Left ventricle myocardium inferior (tissue), 1 donor: ENCODE data around the gene DDR1. TPM values are rescaled to one million over a fixed set of nuclear protein-coding genes. Genes with fewer than 3 reads are reported as not detected.
"Not testable (repeated sequence)": the region's sequence is repeated elsewhere in the genome, so short reads cannot be mapped to it uniquely, and the experiment has no call there.

Experiments used
- DNase-seq: peaks from one replicate; pipeline ENCODE4 v3.0.0-alpha.2; 2020
- H3K27ac ChIP-seq: fragments of 200-600 bp; replicated peaks from 2 replicates; pipeline ENCODE4 v1.8.0; 2021
- H3K27me3 ChIP-seq: fragments of 200-600 bp; 2 replicates; pipeline ENCODE4 v1.8.0; 2021; ENCODE audit warnings: low read depth
- H3K36me3 ChIP-seq: fragments of 200-600 bp; 2 replicates; pipeline ENCODE4 v1.8.0; 2021
- H3K4me1 ChIP-seq: fragments of 200-600 bp; 2 replicates; pipeline ENCODE4 v1.8.0; 2021
- H3K4me3 ChIP-seq: fragments of 200-600 bp; 2 replicates; pipeline ENCODE4 v1.8.0; 2021; ENCODE audit warnings: mild to moderate bottlenecking, moderate library complexity
- H3K9me3 ChIP-seq: fragments of 200-600 bp; replicated peaks from 2 replicates; pipeline ENCODE4 v1.8.0; 2021
- intact Hi-C: fragments of 100-400 bp; cut with micrococcal nuclease; formaldehyde crosslinking; loops from one replicate; pipeline ENCODE4 v1.11.0; 2022
- total RNA-seq: library from RNA; stranded (reverse); fragmentation: NEBNext Ultra II Directional; extraction: Animal tissue kit (Norgen Biotek cat#: 25700); gene quantifications from one replicate; pipeline ENCODE4 v1.2.1, GENCODE V29; 2021
- TF ChIP-seq, protein P1 (sequence below): fragments of 200-600 bp; IDR thresholded peaks from 2 replicates; pipeline ENCODE4 v1.8.0; 2021; ENCODE audit warnings: antibody characterized with exemption, mild to moderate bottlenecking, borderline replicate concordance
- donor health status: DM: no; HTN: yes; CAD: no; lungs with severe emphysema.

DDR1 gene
- total RNA-seq, 1 donor from 2014 or later, result 28.2 TPM

DNA sequence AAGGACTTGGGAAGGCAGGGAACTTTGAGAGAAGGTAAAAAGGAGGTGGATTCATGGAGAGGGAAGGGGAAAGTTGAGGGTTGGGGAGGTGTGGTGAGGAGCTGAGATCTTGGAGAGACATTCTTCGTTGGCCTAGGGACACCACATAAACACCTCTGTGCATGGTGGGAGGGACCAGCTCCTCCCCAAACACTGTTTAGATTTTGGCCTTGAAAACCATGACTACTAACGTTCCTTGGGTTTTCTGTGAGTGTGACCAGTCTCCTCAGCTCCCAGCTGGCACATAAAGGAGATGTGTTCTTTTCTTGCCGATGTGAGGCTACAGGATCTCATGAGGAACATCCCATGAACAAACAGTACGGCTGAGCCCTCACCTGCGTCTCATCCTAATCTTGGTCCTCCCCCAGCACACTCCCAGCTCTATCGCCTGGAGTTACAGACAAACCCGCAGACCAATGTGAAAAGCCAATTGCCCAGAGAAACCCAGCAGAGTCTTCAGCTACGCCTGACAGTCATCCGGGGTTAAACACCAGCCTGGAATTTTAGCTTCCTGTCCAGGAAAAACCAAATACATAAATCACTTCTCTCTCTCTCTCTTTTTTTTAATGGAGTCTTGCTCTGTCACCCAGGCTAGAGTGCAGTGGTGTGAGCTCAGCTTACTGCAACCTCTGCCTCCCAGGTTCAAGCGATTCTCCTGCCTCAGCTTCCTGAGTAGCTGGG is 22.0 kb upstream of the DDR1 start:
- Histone ChIP-seq H3K4me3 (no peak overlapping the region), H3K9me3 (no peaks in the 10 kb centered on the region), H3K27me3 (peaks cover 4% of the 10 kb centered on the region), H3K27ac (no peak overlapping the region), H3K36me3 (no peaks in the 10 kb centered on the region), H3K4me1 (no peaks in the 10 kb centered on the region)
- TF ChIP-seq, protein P1, sequence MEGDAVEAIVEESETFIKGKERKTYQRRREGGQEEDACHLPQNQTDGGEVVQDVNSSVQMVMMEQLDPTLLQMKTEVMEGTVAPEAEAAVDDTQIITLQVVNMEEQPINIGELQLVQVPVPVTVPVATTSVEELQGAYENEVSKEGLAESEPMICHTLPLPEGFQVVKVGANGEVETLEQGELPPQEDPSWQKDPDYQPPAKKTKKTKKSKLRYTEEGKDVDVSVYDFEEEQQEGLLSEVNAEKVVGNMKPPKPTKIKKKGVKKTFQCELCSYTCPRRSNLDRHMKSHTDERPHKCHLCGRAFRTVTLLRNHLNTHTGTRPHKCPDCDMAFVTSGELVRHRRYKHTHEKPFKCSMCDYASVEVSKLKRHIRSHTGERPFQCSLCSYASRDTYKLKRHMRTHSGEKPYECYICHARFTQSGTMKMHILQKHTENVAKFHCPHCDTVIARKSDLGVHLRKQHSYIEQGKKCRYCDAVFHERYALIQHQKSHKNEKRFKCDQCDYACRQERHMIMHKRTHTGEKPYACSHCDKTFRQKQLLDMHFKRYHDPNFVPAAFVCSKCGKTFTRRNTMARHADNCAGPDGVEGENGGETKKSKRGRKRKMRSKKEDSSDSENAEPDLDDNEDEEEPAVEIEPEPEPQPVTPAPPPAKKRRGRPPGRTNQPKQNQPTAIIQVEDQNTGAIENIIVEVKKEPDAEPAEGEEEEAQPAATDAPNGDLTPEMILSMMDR, result no peak
- no peak for DNase-seq
- intact Hi-C loops, result no loop called here

DNA sequence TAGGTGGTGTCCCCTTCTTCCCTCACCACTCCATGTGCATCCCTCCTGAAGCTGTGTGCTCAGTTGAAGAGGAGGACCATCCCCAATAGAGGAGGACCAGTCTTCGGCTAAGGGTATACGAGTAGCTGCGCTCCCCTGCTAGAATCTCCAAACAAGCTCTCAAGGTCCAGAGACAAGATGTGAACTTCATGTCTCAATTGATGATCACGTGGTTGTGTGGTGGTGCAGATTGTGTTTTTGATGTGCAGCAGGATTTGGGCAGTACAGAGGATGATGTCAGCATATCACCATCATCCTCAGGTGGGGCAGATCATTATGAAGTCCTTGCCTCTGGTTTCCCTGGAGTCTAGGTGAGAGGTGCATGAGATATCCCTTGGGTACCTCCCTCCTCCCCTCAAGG is 20.0 kb upstream of the DDR1 start:
- TF ChIP-seq, protein P1, result no peak
- Histone ChIP-seq H3K9me3 (peaks cover 18% of the 10 kb centered on the region), H3K4me3 (no peak overlapping the region), H3K27ac (no peak overlapping the region), H3K4me1 (no peaks in the 10 kb centered on the region), H3K36me3 (no peaks in the 10 kb centered on the region), H3K27me3 (peaks cover 4% of the 10 kb centered on the region)
- no peak for DNase-seq
- intact Hi-C loops, result no loop called here

DNA sequence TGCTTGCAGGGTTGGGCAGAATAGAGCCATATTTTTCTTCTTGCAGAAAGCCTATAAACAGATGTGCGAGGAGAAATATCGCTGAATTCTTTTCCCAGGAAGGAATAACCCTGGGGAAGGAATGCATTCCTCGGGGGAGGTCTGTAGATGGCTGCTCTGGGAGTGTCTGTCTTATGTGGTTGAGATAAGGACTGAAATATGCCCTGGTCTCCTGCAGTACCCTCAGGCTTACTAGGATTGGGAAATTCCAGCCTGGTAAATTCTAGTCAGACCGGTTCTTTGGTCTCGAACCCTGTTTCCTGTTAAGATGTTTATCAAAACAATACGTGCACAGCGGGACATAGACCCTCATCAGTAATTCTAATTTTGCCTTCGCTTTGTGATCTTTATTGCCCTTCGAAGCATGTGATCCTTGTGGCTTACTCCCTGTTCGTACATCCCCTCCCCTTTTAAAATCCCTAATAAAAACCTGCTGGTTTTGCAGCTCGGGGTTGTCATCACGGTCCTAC is 15.0 kb upstream of the DDR1 start:
- intact Hi-C loops, H3K4me1 ChIP-seq, DNase-seq, H3K4me3 ChIP-seq, H3K27ac ChIP-seq, H3K27me3 ChIP-seq, H3K36me3 ChIP-seq: not testable (repeated sequence)
- peaks cover 46% of the 10 kb centered on the region for H3K9me3 ChIP-seq

DNA sequence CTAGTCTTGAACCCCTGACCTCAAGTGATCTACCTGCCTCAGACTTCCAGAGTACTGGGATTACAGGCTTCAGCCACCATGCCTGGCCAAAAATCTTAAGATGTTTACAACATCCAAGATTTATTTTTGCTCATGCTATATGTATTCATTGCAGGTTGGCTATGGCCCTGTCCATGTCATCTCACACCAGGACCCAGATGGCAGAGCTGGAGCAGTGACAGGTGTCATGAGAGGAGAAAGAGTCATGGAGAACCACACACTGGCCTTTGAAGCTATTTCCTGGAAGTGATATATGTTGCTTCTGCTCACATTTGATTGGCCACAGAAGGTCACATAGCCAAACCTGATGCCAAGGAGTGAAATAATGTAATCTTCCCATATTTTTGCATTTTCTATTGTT is 13.8 kb upstream of the DDR1 start:
- Histone ChIP-seq H3K27ac (no peak overlapping the region), H3K4me3 (no peak overlapping the region), H3K27me3 (no peaks in the 10 kb centered on the region), H3K36me3 (no peaks in the 10 kb centered on the region), H3K9me3 (peaks cover 46% of the 10 kb centered on the region), H3K4me1 (no peaks in the 10 kb centered on the region)
- TF ChIP-seq, protein P1, result no peak
- DNase-seq, result no peak
- intact Hi-C loops, result no loop called here

DNA sequence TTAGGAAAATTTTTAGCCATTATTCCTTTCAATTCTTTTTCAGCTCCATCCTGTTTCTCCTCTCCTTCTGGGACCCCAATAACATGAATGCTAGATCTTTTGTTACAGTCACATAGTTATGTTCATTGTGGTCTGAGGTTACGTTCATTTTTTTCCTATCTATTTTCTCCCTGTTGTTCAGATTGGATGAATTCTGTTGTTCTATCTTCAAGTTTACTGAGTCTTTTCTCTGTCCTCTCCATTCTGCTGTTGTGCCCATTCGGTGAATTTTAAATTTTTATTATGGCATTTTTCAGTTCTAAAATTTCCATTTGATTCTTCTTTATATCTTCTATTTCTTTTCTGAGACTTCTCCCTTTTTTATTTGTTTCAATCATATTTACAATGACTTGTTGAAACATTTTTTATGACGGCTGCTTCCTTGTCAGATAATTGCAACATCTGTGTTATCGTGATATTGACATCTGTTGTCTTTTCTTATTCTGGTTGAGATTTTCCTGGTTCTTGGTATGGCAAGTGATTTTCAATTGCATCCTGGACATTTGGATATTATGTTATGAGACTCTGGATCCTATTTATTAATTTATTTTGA is 12.6 kb upstream of the DDR1 start:
- no peak for DNase-seq
- H3K27me3 ChIP-seq, result no peaks in the 10 kb centered on the region
- peaks cover 46% of the 10 kb centered on the region for H3K9me3 ChIP-seq
- H3K36me3 ChIP-seq, result no peaks in the 10 kb centered on the region
- H3K4me3 ChIP-seq, result no peak overlapping the region
- intact Hi-C loops, result no loop called here
- no peak overlapping the region for H3K27ac ChIP-seq
- TF ChIP-seq, protein P1, result no peak
- peaks cover 6% of the 10 kb centered on the region for H3K4me1 ChIP-seq

DNA sequence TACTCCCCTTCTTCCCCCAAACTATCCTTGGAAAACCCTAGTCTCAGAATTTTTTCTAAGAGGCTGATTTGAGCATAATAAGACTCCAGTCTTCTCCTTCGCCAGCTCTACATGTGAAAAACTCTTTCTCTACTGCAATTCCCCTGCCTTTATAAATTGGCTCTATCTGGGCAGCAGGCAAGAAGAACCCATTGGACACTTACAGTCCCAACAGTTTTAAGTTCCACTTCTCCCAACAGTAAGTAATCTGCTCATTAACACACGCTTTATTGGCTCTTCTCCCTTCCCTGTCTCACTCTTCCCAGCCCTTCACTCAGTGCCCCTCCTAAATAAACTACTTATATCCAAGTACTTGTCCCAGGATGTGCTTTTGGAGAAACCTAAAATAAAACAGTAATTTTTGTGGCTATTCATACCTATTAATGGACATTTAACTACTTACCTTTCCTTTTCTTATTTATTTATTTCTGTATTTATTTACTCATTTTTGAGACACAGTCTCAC is 11.1 kb upstream of the DDR1 start:
- H3K4me3 ChIP-seq, result no peak overlapping the region
- H3K36me3 ChIP-seq, result no peaks in the 10 kb centered on the region
- no peak overlapping the region for H3K27ac ChIP-seq
- H3K27me3 ChIP-seq, result no peaks in the 10 kb centered on the region
- peaks cover 17% of the 10 kb centered on the region for H3K4me1 ChIP-seq
- TF ChIP-seq, protein P1, result no peak
- DNase-seq, result no peak
- intact Hi-C loops, result no loop called here
- H3K9me3 ChIP-seq, result peaks cover 39% of the 10 kb centered on the region

DNA sequence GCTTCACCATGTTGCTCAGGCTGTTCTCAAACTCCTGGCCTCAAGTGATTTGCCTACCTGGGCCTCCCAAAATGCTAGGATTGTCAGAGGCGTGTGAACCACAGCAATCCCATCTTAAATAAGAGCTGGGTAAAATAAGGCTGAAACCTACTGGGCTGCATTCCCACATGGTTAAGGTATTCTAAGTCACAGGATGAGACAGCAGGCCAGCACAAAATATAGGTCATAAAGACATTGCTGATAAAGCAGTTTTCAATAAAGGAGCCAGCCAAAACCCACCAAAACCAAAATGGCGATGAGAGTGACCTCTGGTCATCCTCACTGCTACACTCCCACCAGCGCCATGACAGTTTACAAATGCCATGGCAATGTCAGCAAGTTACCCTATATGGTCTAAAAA is 10.5 kb upstream of the DDR1 start:
- H3K4me3 ChIP-seq, H3K27me3 ChIP-seq, intact Hi-C loops, H3K36me3 ChIP-seq, H3K27ac ChIP-seq, DNase-seq: not testable (repeated sequence)
- peaks cover 17% of the 10 kb centered on the region for H3K4me1 ChIP-seq
- peaks cover 33% of the 10 kb centered on the region for H3K9me3 ChIP-seq
